ENCODE results near the gene ETF1. TPM values are rescaled to one million over a fixed set of nuclear protein-coding genes. Genes with fewer than 3 reads are reported as not detected.
"Not testable (repeated sequence)": the region's sequence is repeated elsewhere in the genome, so short reads cannot be mapped to it uniquely, and the experiment has no call there.

ETF1 gene
- total RNA-seq, 4 donors from 2014 or later = 69.8 to 195 (median 141) TPM

- TF ChIP-seq CTCF (IDR thresholded peaks at IDR 0.05) = no peak
- DNase-seq (ENCODE audit: low spot score) = no peak
- ATAC-seq (ENCODE audit: low FRiP score) = no peak
Measured at GRCh38 chr5:138514021-138514420, 29.0 kb downstream of the ETF1 start.

GRCh38 chr5:138508958-138509357 is 34.1 kb downstream of the ETF1 start:
- TF ChIP-seq CTCF (IDR thresholded peaks at IDR 0.05) = no peak
- ATAC-seq (ENCODE audit: low FRiP score) = no peak
- DNase-seq (ENCODE audit: low spot score) = no peak

- not testable (repeated sequence) for DNase-seq (ENCODE audit: low spot score)
- ATAC-seq (ENCODE audit: low FRiP score) = peak; percentile 84
Measured at GRCh38 chr5:138507485-138507884, 35.6 kb downstream of the ETF1 start.

GRCh38 chr5:138506370-138507306 is 36.4 kb downstream of the ETF1 start:
- ATAC-seq (ENCODE audit: low FRiP score) (no peak), DNase-seq (ENCODE audit: low spot score) (no peak)
- TF ChIP-seq CTCF (IDR thresholded peaks at IDR 0.05) = no peak

- DNase-seq (ENCODE audit: low spot score) (no peak), ATAC-seq (ENCODE audit: low FRiP score) (no peak)
- TF ChIP-seq CTCF (IDR thresholded peaks at IDR 0.05) = no peak
Measured at GRCh38 chr5:138504799-138505198, 38.2 kb downstream of the ETF1 start.

- ATAC-seq (ENCODE audit: low FRiP score) (peak; percentile 70), DNase-seq (ENCODE audit: low spot score) (no peak)
- peak in 1 of 3 donors; percentile 69 for TF ChIP-seq CTCF (IDR thresholded peaks at IDR 0.05)
Measured at GRCh38 chr5:138503487-138504270, 39.4 kb downstream of the ETF1 start.

- ATAC-seq (ENCODE audit: low FRiP score) (no peak), DNase-seq (ENCODE audit: low spot score) (no peak)
- TF ChIP-seq CTCF (IDR thresholded peaks at IDR 0.05) = no peak
Measured at GRCh38 chr5:138502521-138502920, 40.5 kb downstream of the ETF1 start.
